Caco-2 (cell line): Measurements from ENCODE around the gene ATG4D. TPM values are rescaled to one million over a fixed set of nuclear protein-coding genes. Genes with fewer than 3 reads are reported as not detected.

Source experiments
- BruUV-seq: library from RNA; stranded (reverse); fragments of 400-500 nt; replicated peaks from 2 replicates; lab custom pipeline; 2021; lab: Mats Ljungman, UMichigan
- CTCF ChIA-PET: fragments of 300-600 bp; sonication (Branson Sonifier 250); formaldehyde crosslinking; loops from one replicate; lab custom pipeline; 2022; ENCODE audit warnings: antibody characterized with exemption; lab: Charles Lee
- POLR2A ChIA-PET: fragments of 300-600 bp; sonication (Branson Sonifier 250); formaldehyde crosslinking; loops from one replicate; lab custom pipeline; 2022; ENCODE audit warnings: antibody characterized with exemption; lab: Charles Lee
- DNase-seq, 2 experiments: peaks; one replicate each; pipeline versions ENCODE4 v3.0.0 to v3.0.0-alpha.2; 2020 to 2022
- H3K27me3 ChIP-seq: replicated peaks from 2 replicates; pipeline ENCODE4 v1.6.0; 2011; ENCODE audit warnings: low read length; ENCODE audit not compliant: control insufficient read depth, insufficient read depth
- H3K36me3 ChIP-seq: 2 replicates; pipeline ENCODE4 v1.5.1; 2011; ENCODE audit warnings: low read length; ENCODE audit not compliant: control insufficient read depth, insufficient read depth
- H3K4me1 ChIP-seq: fragments of 250-450 bp; sonication (Bioruptor Pico); 2 replicates; pipeline ENCODE4 v1.5.1; 2020; ENCODE audit warnings: mild to moderate bottlenecking
- H3K4me3 ChIP-seq: 2 replicates; pipeline ENCODE4 v1.5.1; 2011; ENCODE audit warnings: low read depth, mild to moderate bottlenecking, control low read depth, low read length
- H3K9me3 ChIP-seq: fragments of 250-450 bp; sonication (Bioruptor Pico); 2 replicates; pipeline ENCODE4 v1.5.1; 2020; ENCODE audit warnings: mild to moderate bottlenecking, moderate library complexity
- H3K27ac Mint-ChIP-seq: one replicate; pipeline ENCODE4 v1.8.0; 2022; ENCODE audit warnings: mixed read lengths; ENCODE audit not compliant: unreplicated experiment
- H3K27me3 Mint-ChIP-seq: one replicate; pipeline ENCODE4 v1.8.0; 2022; ENCODE audit warnings: mixed read lengths; ENCODE audit not compliant: insufficient read depth, unreplicated experiment
- H3K36me3 Mint-ChIP-seq: one replicate; pipeline ENCODE4 v1.8.0; 2022; ENCODE audit warnings: mild to moderate bottlenecking, mixed read lengths; ENCODE audit not compliant: insufficient read depth, unreplicated experiment
- H3K4me1 Mint-ChIP-seq: one replicate; pipeline ENCODE4 v1.8.0; 2022; ENCODE audit warnings: low read depth, mixed read lengths; ENCODE audit not compliant: unreplicated experiment
- H3K4me3 Mint-ChIP-seq: one replicate; pipeline ENCODE4 v1.8.0; 2022; ENCODE audit warnings: mild to moderate bottlenecking, moderate library complexity, mixed read lengths; ENCODE audit not compliant: unreplicated experiment
- H3K9me3 Mint-ChIP-seq: one replicate; pipeline ENCODE4 v1.8.0; 2022; ENCODE audit warnings: mixed read lengths; ENCODE audit not compliant: unreplicated experiment
- CTCF ChIP-seq, 2 experiments: fragments of 200-600 bp in 1 of 2; IDR thresholded peaks; 1 replicate in 1 of 2; 2 replicates in 1 of 2; pipeline versions ENCODE4 v1.5.1 to v1.8.0; 2011 to 2022; ENCODE audit warnings: antibody characterized with exemption in 1 of 2, control low read depth in 1 of 2, inconsistent platforms in 1 of 2, low read depth in 1 of 2, low read length in 1 of 2, mild to moderate bottlenecking in 1 of 2, moderate library complexity in 1 of 2; ENCODE audit not compliant: insufficient read depth in 1 of 2, severe bottlenecking in 1 of 2, unreplicated experiment in 1 of 2
- intact Hi-C: fragments of 100-400 bp; cut with micrococcal nuclease; formaldehyde crosslinking; loops from one replicate; pipeline ENCODE4 v1.10.0; 2022; ENCODE audit not compliant: unreplicated experiment
- total RNA-seq: library from RNA; stranded (reverse); gene quantifications from 2 replicates; pipeline ENCODE4 v1.2.3, GENCODE V29; 2022

The ATG4D gene
- total RNA-seq, 1 experiment from 2014 or later, result 34.3 TPM

GRCh38 chr19:10554760-10555609 lies 11.3 kb downstream of the ATG4D start:
- Mint-ChIP-seq H3K4me1 (no peaks in the 10 kb centered on the region), H3K36me3 (peaks cover 74% of the 10 kb centered on the region), H3K27ac (no peak overlapping the region), H3K9me3 (no peaks in the 10 kb centered on the region), H3K27me3 (no peaks in the 10 kb centered on the region), H3K4me3 (no peak overlapping the region)
- no peaks in the 10 kb centered on the region for H3K9me3 ChIP-seq
- intact Hi-C loops, result loop anchor here (1.0 kb wide), 1 partner anchor 10 kb away; no protein-coding TSS in a partner anchor
- H3K4me3 ChIP-seq, result no peak overlapping the region
- H3K4me1 ChIP-seq, result no peaks in the 10 kb centered on the region
- no peaks in the 10 kb centered on the region for H3K27me3 ChIP-seq
- no peak for DNase-seq
- TF ChIP-seq CTCF (IDR thresholded peaks at IDR 0.05; ENCODE audit: insufficient read depth in 1 of 2, low read depth in 1 of 2, low read length in 1 of 2, severe bottlenecking in 1 of 2, unreplicated experiment in 1 of 2), result peak in 1 of 2 experiments; percentile 24
- ChIA-PET POLR2A (no interaction called here), CTCF (interaction anchor here (0.6 kb wide), 1 partner anchor 10 kb away, joined by 4 read pairs; no protein-coding TSS in a partner anchor)
- H3K36me3 ChIP-seq, result peaks cover 2% of the 10 kb centered on the region; the same call in 1 of the 2 replicates
- no TSS peak for BruUV-seq

- Mint-ChIP-seq H3K9me3 (no peaks in the 10 kb centered on the region), H3K4me3 (no peak overlapping the region), H3K27me3 (no peaks in the 10 kb centered on the region), H3K36me3 (peaks cover 68% of the 10 kb centered on the region), H3K4me1 (no peaks in the 10 kb centered on the region), H3K27ac (no peak overlapping the region)
- Histone ChIP-seq H3K4me3 (no peak overlapping the region), H3K4me1 (no peaks in the 10 kb centered on the region), H3K9me3 (no peaks in the 10 kb centered on the region), H3K36me3 (no peaks in the 10 kb centered on the region), H3K27me3 (no peaks in the 10 kb centered on the region)
- BruUV-seq, result no TSS peak
- TF ChIP-seq CTCF (IDR thresholded peaks at IDR 0.05; ENCODE audit: insufficient read depth in 1 of 2, low read depth in 1 of 2, low read length in 1 of 2, severe bottlenecking in 1 of 2, unreplicated experiment in 1 of 2), result no peak
- DNase-seq, result no peak
- intact Hi-C loops, result loop anchor here (1.0 kb wide), 1 partner anchor 10 kb away; no protein-coding TSS in a partner anchor
- CTCF ChIA-PET, result no interaction called here
- POLR2A ChIA-PET, result interaction anchor here (0.6 kb wide), 1 partner anchor 166 kb away, joined by 3 read pairs; no protein-coding TSS in a partner anchor
Observed at GRCh38 chr19:10555610-10555973, 11.9 kb downstream of the ATG4D start.

DNA sequence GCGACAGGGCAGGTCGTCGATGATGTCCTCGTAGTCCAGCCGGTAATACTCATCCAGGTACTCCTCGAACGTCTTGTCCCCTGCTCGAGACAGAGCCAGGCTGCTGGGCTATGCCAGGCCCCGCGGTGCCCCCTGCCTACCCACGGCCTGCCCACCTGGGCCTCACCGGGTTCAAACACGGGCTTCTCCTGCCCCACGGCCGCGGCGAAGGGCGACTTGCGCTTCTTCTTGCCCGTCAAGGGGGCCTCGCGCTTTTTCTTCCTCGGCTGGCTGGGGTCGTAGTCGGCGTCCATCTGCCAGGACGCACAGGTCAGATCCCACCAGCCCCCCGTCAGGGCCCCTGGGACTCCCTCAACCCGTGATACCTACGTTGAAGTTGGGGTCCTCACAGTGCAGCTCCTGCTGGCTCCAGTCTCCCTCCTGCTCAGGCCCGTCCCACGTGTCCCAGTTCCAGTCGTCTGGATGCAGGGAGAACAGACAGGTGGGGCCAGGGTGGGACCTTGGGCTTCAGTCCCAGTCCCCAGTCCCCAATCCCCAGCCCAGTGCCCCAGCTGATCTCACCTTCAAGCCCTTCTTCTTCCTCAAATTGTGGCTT lies 14.0 kb downstream of the ATG4D start:
- BruUV-seq, result no TSS peak
- intact Hi-C loops, result no loop called here
- Mint-ChIP-seq H3K9me3 (no peaks in the 10 kb centered on the region), H3K36me3 (peaks cover 66% of the 10 kb centered on the region), H3K4me1 (no peaks in the 10 kb centered on the region), H3K27ac (peak overlapping the region; percentile 72), H3K27me3 (no peaks in the 10 kb centered on the region), H3K4me3 (no peak overlapping the region)
- no peak for TF ChIP-seq CTCF (IDR thresholded peaks at IDR 0.05; ENCODE audit: insufficient read depth in 1 of 2, low read depth in 1 of 2, low read length in 1 of 2, severe bottlenecking in 1 of 2, unreplicated experiment in 1 of 2)
- Histone ChIP-seq H3K27me3 (no peaks in the 10 kb centered on the region), H3K4me1 (no peaks in the 10 kb centered on the region), H3K9me3 (no peaks in the 10 kb centered on the region), H3K4me3 (no peak overlapping the region), H3K36me3 (no peaks in the 10 kb centered on the region; the same call in 1 of the 2 replicates)
- ChIA-PET CTCF (no interaction called here), POLR2A (no interaction called here)
- no peak for DNase-seq
